NCI-H2196 treated with DMSO at 0.1 percent for 48 hours (cell line): Measurements from ENCODE around the gene MAST2.
"Not testable (repeated sequence)": the region's sequence is repeated elsewhere in the genome, so short reads cannot be mapped to it uniquely, and the experiment has no call there.

Experiments
- DNase-seq: peaks from one replicate; lab custom pipeline; 2025; ENCODE audit not compliant: unreplicated experiment; lab: John Stamatoyannopoulos, UW

The MAST2 gene

GRCh38 chr1:46056325-46056724 lies 252.9 kb downstream of the MAST2 start:
- no peak for DNase-seq

- DNase-seq: not testable (repeated sequence)
Observed at GRCh38 chr1:46057215-46057614, 253.8 kb downstream of the MAST2 start.

GRCh38 chr1:46057781-46058180 lies 254.4 kb downstream of the MAST2 start:
- no peak for DNase-seq

GRCh38 chr1:46058936-46059335 lies 255.5 kb downstream of the MAST2 start:
- DNase-seq: no peak

GRCh38 chr1:46061146-46061545 lies 257.7 kb downstream of the MAST2 start:
- no peak for DNase-seq

- no peak for DNase-seq
Observed at GRCh38 chr1:46062651-46063319, 259.4 kb downstream of the MAST2 start.

- no peak for DNase-seq
Observed at GRCh38 chr1:46064708-46065107, 261.3 kb downstream of the MAST2 start.

- no peak for DNase-seq
Observed at GRCh38 chr1:46065405-46065804, 262.0 kb downstream of the MAST2 start.

- DNase-seq: no peak
Observed at GRCh38 chr1:46067652-46068051, 264.2 kb downstream of the MAST2 start.

- no peak for DNase-seq
Observed at GRCh38 chr1:46068525-46068924, 265.1 kb downstream of the MAST2 start.

GRCh38 chr1:46070164-46070814 lies 266.9 kb downstream of the MAST2 start:
- no peak for DNase-seq

GRCh38 chr1:46072975-46073374 lies 269.6 kb downstream of the MAST2 start:
- DNase-seq: no peak

GRCh38 chr1:46076343-46076742 lies 272.9 kb downstream of the MAST2 start:
- no peak for DNase-seq

GRCh38 chr1:46077644-46078043 lies 274.2 kb downstream of the MAST2 start:
- no peak for DNase-seq

- no peak for DNase-seq
Observed at GRCh38 chr1:46080257-46080656, 276.8 kb downstream of the MAST2 start.

- no peak for DNase-seq
Observed at GRCh38 chr1:46081206-46081605, 277.8 kb downstream of the MAST2 start.

GRCh38 chr1:46081619-46082018 lies 278.2 kb downstream of the MAST2 start:
- no peak for DNase-seq

GRCh38 chr1:46083579-46083978 lies 280.2 kb downstream of the MAST2 start:
- DNase-seq: no peak

- no peak for DNase-seq
Observed at GRCh38 chr1:46084553-46085451, 281.4 kb downstream of the MAST2 start.
